Stimulated activated CD8-positive, alpha-beta memory T cell treated with anti-CD3 and anti-CD28 coated beads, Interleukin-4, amount 100 ng/mL, for 24 hours (primary cell): ENCODE measurements around the gene FERMT1.
"Not testable (repeated sequence)": the region's sequence is repeated elsewhere in the genome, so short reads cannot be mapped to it uniquely, and the experiment has no call there.

Experiments used
- DNase-seq: peaks from one replicate; pipeline ENCODE4 v3.0.0-alpha.2; 2020; ENCODE audit warnings: low read depth

Gene FERMT1

GRCh38 chr20:6116758-6117157 lies 6.1 kb downstream of the FERMT1 start:
- no peak for DNase-seq

- no peak for DNase-seq
These were observed 7.5 kb downstream of the FERMT1 start for GRCh38 chr20:6115221-6115895.

GRCh38 chr20:6114696-6115095 lies 8.1 kb downstream of the FERMT1 start:
- DNase-seq = no peak

- DNase-seq = no peak
These were observed 8.9 kb downstream of the FERMT1 start for GRCh38 chr20:6113951-6114350.

GRCh38 chr20:6112965-6113364 lies 9.9 kb downstream of the FERMT1 start:
- not testable (repeated sequence) for DNase-seq

- no peak for DNase-seq
These were observed 14.5 kb downstream of the FERMT1 start for GRCh38 chr20:6108330-6108729.

GRCh38 chr20:6104493-6105188 lies 18.2 kb downstream of the FERMT1 start:
- no peak for DNase-seq

- no peak for DNase-seq
These were observed 19.5 kb downstream of the FERMT1 start for GRCh38 chr20:6103301-6103700.

GRCh38 chr20:6101346-6101745 lies 21.5 kb downstream of the FERMT1 start:
- DNase-seq = no peak

GRCh38 chr20:6100246-6100645 lies 22.6 kb downstream of the FERMT1 start:
- DNase-seq = no peak

GRCh38 chr20:6099819-6100218 lies 23.0 kb downstream of the FERMT1 start:
- no peak for DNase-seq

GRCh38 chr20:6095409-6095808 lies 27.4 kb downstream of the FERMT1 start:
- DNase-seq = no peak

GRCh38 chr20:6094565-6094964 lies 28.3 kb downstream of the FERMT1 start:
- DNase-seq = no peak

GRCh38 chr20:6094063-6094462 lies 28.8 kb downstream of the FERMT1 start:
- no peak for DNase-seq

GRCh38 chr20:6091661-6092060 lies 31.2 kb downstream of the FERMT1 start:
- no peak for DNase-seq

GRCh38 chr20:6086868-6087267 lies 36.0 kb downstream of the FERMT1 start:
- no peak for DNase-seq

- no peak for DNase-seq
These were observed 38.9 kb downstream of the FERMT1 start for GRCh38 chr20:6083926-6084325.

GRCh38 chr20:6081236-6081635 lies 41.6 kb downstream of the FERMT1 start:
- DNase-seq = no peak

GRCh38 chr20:6079016-6079415 lies 43.8 kb downstream of the FERMT1 start:
- no peak for DNase-seq

GRCh38 chr20:6075428-6076219 lies 47.2 kb downstream of the FERMT1 start:
- no peak for DNase-seq

- no peak for DNase-seq
These were observed 48.0 kb downstream of the FERMT1 start for GRCh38 chr20:6074784-6075183.

GRCh38 chr20:6074145-6074561 lies 48.7 kb downstream of the FERMT1 start:
- DNase-seq = no peak
